Measurements from ENCODE around the gene OSBPL6. TPM values are rescaled to one million over a fixed set of nuclear protein-coding genes. Genes with fewer than 3 reads are reported as not detected.

OSBPL6 gene
- total RNA-seq, 1 experiment from 2014 or later = 11.6 TPM

DNA sequence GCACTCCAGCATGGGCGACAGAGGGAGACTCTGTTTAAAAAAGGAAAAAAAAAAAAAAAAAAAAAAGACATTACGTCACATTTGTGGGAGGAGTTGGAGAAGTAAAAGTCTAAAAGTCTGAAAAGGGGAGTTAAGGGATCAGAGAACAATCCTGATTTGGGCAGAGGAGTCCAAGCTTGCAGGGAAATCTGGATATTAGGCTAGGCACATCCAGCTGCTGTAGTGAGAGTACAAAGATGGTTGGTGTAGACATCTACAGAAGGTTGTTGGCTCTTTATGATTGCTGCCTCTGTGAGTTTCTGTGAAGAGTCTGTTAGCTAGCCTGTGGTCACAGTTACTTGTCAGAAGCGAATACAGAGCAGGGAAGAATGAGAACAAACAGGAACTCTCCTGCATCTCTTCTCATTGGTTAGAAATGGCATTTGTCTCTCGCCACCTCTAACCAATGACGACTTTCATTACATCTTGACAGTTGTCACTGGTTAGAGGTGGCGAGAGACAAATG lies 3.3 kb upstream of the OSBPL6 start:
- POLR2A ChIA-PET = interaction anchor here (0.7 to 1.0 kb wide), 3 partner anchors 8 to 223 kb away, joined by 3 to 4 read pairs (median 3); no protein-coding TSS in a partner anchor
- H2AFZ ChIP-seq (ENCODE audit: low read depth, low read length, poor library complexity, severe bottlenecking) = peak overlapping the region; percentile 90

More for the DNA sequence above, 3.3 kb upstream of the OSBPL6 start:
- Histone ChIP-seq H3K4me3 (replicated peaks in 1 of 2; ENCODE audit: low read depth in 1 of 2, low read length in 2 of 2) (no peak overlapping the region), H3K4me2 (ENCODE audit: low read length) (peak overlapping the region; percentile 28), H3K9ac (ENCODE audit: low read length) (no peak overlapping the region), H3K36me3 (ENCODE audit: control insufficient read depth in 1 of 2, insufficient read depth in 2 of 2, low read length in 2 of 2) (no peaks in the 10 kb centered on the region; a peak in 1 of 4 replicates), H3K9me2 (ENCODE audit: insufficient read depth) (no peaks in the 10 kb centered on the region), H3K4me1 (ENCODE audit: control insufficient read depth in 1 of 2, insufficient read depth in 2 of 2, low read length in 2 of 2) (peaks cover 10 to 28% of the 10 kb centered on the region in 2 experiments), H3K9me3 (ENCODE audit: control insufficient read depth in 1 of 2, insufficient read depth in 1 of 2, low read depth in 1 of 2, low read length in 2 of 2) (no peaks in the 10 kb centered on the region), H4K20me1 (ENCODE audit: insufficient read depth) (no peaks in the 10 kb centered on the region), H3K27ac (ENCODE audit: low read depth, low read length) (no peak overlapping the region), H3K79me2 (ENCODE audit: insufficient read depth, low read length) (no peaks in the 10 kb centered on the region), H3K27me3 (ENCODE audit: insufficient read depth, low read length) (no peaks in the 10 kb centered on the region)
- BruUV-seq (replicated peaks) = no TSS peak
- intact Hi-C loops (cut with micrococcal nuclease) = no loop called here
- RAD21 ChIA-PET (ENCODE audit: low non-redundant PET in 1 of 2, low total read pairs in 2 of 2, uncharacterized antibody in 2 of 2, unreplicated experiment in 2 of 2) = no interaction called here
- ATAC-seq (no peak), DNase-seq (ENCODE audit: low read depth, low spot score) (no peak)
- CTCF ChIA-PET = no interaction called here
- TF ChIP-seq, protein P1, sequence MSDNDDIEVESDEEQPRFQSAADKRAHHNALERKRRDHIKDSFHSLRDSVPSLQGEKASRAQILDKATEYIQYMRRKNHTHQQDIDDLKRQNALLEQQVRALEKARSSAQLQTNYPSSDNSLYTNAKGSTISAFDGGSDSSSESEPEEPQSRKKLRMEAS (IDR thresholded peaks at IDR 0.05) = no peak
- no peak for TF ChIP-seq EGR1 (IDR thresholded peaks at IDR 0.05; ENCODE audit: low read depth)
- TF ChIP-seq ZNF274 (IDR thresholded peaks at IDR 0.05; ENCODE audit: low read depth, low read length) = no peak
- no peak for TF ChIP-seq SIN3A (IDR thresholded peaks at IDR 0.05; ENCODE audit: low read depth)
- TF ChIP-seq JUND (IDR thresholded peaks at IDR 0.05) = no peak
- TF ChIP-seq, protein P2, sequence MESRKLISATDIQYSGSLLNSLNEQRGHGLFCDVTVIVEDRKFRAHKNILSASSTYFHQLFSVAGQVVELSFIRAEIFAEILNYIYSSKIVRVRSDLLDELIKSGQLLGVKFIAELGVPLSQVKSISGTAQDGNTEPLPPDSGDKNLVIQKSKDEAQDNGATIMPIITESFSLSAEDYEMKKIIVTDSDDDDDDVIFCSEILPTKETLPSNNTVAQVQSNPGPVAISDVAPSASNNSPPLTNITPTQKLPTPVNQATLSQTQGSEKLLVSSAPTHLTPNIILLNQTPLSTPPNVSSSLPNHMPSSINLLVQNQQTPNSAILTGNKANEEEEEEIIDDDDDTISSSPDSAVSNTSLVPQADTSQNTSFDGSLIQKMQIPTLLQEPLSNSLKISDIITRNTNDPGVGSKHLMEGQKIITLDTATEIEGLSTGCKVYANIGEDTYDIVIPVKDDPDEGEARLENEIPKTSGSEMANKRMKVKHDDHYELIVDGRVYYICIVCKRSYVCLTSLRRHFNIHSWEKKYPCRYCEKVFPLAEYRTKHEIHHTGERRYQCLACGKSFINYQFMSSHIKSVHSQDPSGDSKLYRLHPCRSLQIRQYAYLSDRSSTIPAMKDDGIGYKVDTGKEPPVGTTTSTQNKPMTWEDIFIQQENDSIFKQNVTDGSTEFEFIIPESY (IDR thresholded peaks at IDR 0.05; ENCODE audit: extremely low read depth, insufficient replicate concordance, low read length) = no peak
- no peak for TF ChIP-seq EZH2 (IDR thresholded peaks at IDR 0.05)
- no peak for TF ChIP-seq ZFX (IDR thresholded peaks at IDR 0.05)
- TF ChIP-seq TCF7L2 (IDR thresholded peaks at IDR 0.05; ENCODE audit: borderline replicate concordance, extremely low read depth, insufficient read depth, insufficient read length) = no peak
- no peak for TF ChIP-seq ELF1 (IDR thresholded peaks at IDR 0.05; ENCODE audit: borderline replicate concordance, low read depth)
- no peak for TF ChIP-seq POLR2A (IDR thresholded peaks at IDR 0.05; ENCODE audit: borderline replicate concordance, extremely low read depth, insufficient read depth, insufficient read length)
- TF ChIP-seq FOSL1 (IDR thresholded peaks at IDR 0.05; ENCODE audit: low read depth) = no peak
- TF ChIP-seq, protein P3, sequence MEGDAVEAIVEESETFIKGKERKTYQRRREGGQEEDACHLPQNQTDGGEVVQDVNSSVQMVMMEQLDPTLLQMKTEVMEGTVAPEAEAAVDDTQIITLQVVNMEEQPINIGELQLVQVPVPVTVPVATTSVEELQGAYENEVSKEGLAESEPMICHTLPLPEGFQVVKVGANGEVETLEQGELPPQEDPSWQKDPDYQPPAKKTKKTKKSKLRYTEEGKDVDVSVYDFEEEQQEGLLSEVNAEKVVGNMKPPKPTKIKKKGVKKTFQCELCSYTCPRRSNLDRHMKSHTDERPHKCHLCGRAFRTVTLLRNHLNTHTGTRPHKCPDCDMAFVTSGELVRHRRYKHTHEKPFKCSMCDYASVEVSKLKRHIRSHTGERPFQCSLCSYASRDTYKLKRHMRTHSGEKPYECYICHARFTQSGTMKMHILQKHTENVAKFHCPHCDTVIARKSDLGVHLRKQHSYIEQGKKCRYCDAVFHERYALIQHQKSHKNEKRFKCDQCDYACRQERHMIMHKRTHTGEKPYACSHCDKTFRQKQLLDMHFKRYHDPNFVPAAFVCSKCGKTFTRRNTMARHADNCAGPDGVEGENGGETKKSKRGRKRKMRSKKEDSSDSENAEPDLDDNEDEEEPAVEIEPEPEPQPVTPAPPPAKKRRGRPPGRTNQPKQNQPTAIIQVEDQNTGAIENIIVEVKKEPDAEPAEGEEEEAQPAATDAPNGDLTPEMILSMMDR (IDR thresholded peaks at IDR 0.05 in 2 of 3, conservative IDR thresholded peaks at IDR 0.05 in 1 of 3; ENCODE audit: borderline replicate concordance in 1 of 3, insufficient read depth in 1 of 3, low read depth in 2 of 3, low read length in 2 of 3) = no peak
- no peak for TF ChIP-seq POLR2AphosphoS5 (IDR thresholded peaks at IDR 0.05; ENCODE audit: low read depth, low read length)
- TF ChIP-seq SP1 (IDR thresholded peaks at IDR 0.05; ENCODE audit: low read depth) = no peak; the same call in 1 of the 2 replicates
- TF ChIP-seq ATF3 (IDR thresholded peaks at IDR 0.05) = no peak
- no peak for TF ChIP-seq CBX3 (IDR thresholded peaks at IDR 0.05; ENCODE audit: low read depth)
- TF ChIP-seq CEBPB (IDR thresholded peaks at IDR 0.05; ENCODE audit: low read depth) = no peak
- TF ChIP-seq RAD21 (IDR thresholded peaks at IDR 0.05; ENCODE audit: low read depth) = no peak
- no peak for TF ChIP-seq SRF (IDR thresholded peaks at IDR 0.05; ENCODE audit: low read depth)

Measured in HCT116 (cell line).